Measurements from ENCODE around the gene ZBTB46.

The ZBTB46 gene

DNA sequence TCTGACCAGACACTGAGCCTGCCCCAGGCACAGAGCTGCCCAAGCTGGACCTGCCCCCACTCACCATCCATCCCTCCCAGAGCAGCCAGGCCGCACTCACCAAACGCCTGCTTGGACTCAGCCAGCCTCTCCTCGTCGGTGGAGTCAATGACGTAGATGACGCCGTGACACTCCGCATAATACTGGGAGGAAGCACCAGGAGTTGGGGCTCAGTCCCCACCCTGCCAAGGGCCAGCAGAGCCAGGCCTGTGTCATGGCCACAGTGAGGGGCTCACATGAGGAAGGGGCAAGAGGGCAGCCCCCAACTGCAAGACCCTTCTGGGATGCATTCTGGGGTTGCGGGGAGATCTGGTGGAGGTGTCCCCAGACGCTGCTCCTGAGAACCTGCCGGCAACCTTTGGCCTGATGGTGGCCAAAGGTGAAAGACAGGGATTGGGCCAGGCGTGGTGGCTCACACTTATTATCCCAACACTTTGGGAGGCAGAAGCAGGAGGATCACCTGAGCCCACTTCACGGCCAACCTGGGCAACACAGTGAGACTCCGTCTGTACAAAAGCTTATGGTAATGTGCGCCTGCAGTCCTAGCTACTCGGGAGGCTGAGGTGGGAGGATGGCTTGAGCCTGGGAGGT, 128.9 kb downstream of the ZBTB46 start:
- no peak for DNase-seq

DNA sequence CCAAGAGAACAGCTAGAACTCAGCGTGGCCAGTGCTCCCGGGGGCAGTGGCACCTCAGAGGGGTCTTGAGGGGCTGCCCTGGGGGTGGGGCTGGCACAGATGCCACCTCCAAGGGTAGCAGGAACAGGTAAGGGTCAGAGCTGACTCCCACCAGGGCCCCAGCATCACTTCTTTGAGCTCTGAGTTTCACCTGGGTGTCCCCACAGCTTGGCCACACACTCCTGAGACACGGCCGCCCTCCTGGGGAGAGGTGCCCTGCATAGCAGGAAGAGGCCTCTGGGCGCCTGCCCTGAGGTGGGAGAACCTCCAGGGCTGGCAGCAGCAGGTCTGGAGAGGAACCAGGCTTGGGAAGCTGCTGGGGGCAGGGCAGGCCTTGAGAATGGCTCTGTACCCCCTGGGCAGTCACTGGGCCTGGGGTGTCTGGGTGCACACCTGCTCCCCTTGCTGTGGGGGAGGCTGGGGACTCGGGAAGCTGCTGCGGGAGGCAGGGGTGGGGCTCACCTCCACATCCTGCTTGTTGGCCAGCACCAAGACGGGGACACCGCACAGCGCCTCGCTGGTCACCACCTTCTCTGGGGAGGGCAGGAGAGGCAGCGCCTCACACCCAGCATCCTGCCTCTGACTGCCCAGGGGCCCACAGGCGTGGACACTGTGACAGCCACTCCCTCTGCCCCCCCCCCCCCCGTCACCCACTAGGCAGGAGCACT, 129.6 kb downstream of the ZBTB46 start:
- DNase-seq, result no peak

DNA sequence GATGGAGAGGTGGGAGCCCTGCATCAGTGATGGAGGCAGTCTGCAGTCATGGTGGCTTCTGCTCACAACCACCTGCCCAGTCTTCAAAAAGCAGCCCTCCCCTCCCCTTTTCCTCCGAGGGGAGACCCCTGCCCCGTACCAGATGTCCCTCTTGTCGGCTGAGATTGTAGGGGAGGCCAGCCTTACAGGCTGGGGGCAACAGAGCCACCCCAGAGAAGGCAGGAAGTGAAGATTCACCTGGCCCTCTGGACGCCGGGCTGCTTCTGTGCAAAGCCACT, 130.1 kb downstream of the ZBTB46 start:
- DNase-seq, result no peak

DNA sequence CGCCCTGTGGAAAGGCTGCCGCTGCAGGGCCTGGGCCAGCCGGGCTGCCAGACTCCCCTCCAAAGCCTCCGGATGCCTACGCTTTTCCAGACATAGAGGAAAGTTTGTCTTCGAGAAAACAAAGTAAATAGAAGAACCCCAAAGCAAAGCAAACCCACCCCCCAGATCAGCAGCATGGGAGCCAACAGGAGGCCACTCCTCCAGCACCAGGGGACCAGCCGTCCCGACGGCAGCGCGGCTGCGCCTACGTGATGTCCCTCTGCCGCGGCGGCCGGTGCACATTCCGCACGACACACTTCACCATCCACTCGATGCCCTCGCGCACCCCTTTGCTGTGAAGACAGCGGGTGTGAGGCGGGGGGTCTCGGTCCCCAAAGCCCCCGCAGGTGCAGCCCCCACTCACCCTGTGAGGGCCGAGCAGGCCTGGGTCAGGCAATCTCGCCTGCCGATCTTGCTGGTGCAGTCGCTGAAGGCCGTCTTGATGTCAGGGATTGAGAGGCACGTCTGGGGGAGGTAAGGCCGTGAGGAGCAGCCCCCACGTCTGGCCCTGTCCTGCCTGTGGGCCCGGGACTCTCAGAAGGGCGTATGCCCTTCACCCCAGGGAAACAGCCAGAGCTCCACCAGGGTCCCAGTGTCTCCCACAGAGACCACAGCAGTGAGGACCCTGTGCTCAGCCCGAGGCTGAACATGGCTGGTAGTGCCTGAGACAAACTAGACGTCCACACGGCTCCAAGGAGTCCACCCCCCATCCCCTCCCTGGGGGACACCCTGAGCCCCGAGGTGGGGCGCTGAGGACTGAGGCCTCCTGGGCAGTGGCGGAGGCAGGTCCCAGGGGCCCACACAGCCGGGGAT, 130.6 kb downstream of the ZBTB46 start:
- no peak for DNase-seq

DNA sequence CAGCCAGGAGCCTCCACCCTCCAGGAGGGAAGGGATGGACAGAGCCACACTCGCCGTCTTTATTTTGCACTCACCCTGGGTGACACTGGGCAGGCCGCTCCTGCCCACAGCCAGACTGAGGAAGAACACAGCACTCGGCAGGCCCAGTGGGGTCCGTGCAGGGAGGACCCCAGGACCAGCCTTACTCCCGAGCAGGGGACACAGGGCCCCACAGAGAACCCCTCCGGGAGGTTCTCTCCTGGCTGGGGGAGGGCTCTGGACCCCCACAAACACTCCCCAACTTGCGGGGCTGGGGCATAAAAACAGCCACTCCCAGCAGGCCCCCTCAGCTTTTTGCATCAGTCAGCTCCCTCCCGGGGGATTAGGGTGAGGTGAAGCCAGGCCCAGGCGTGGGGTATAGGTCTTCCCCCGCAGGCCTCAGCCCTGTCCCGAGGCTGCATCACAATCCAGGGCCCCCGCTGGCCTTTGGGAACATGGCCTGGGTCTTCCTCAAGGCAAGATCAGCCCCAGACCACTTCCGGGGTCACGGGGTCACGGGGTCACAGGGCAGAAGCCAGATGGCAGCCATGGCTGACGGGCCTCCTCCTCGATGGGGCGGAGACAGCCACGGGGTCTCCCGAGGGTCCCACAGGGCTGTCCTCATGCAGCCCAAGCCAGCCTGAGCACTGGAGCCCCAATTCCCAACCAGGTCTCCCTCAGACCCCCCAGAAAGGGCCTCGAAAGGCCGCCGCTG, 131.4 kb downstream of the ZBTB46 start:
- DNase-seq, result no peak

DNA sequence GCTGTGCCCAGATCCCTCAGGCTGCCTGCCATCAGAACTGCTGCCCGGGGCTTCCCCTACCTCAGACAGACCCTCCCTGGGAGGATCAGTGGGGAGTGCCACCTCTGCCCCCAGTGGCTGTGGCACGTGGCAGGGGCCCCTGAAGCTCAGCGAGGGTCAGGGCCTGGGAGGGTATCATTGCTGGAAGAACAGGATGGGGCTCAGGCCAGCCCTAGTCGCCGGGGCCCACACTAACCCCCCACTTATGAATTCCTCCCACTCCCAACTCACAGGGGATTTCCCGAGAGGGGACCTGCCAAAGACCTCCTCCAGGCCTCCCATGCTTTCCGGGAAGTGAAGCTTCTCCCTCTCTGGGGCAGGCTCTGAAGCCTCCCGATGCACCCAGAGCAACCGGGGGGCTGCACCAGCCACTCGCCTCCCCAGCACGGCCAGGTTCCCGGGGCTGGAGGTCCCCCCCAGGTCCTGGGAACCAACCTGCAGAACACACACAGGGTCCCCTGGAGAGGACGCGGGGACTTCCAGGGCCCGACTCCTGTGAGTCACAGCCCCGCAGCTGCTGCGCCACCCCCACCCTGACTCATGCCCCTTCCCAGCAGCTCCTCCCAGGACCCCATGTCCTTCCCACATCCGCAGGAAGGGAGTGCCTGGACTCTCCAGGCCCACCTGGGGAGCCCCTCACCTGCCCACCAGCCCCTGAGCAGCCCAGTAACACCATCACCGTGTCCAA, 132.2 kb downstream of the ZBTB46 start:
- DNase-seq, result no peak

DNA sequence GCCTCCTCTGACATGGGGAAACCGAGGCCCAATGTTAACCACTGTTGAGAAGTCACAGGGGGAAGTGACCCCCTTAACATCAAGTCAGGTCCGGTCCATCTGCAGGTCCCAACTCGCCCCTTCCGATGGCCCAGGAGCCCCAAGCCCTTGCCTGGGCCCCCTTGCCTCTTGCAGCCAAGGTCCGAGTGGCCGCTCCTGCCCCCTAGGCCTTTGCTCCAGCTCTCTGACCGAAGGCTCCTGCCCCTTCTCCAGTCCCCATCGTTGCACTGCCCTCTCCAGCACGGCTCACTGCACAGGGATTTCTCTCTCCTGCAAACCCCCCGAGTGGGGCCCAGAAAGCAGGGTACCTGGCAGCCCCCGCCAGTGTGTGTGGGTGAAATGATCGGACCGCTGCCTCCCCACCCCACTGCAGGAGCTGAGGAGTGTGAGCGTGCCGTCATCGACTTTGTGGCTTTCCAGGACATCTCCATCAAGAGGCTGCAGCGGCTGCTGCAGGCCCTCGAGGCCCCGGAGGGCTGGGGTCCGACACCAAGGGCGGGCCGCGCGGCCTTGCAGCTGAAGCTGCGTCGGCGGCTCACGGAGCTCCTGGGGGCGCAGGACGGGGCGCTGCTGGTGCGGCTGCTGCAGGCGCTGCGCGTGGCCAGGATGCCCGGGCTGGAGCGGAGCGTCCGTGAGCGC, 133.1 kb downstream of the ZBTB46 start:
- no peak for DNase-seq

DNA sequence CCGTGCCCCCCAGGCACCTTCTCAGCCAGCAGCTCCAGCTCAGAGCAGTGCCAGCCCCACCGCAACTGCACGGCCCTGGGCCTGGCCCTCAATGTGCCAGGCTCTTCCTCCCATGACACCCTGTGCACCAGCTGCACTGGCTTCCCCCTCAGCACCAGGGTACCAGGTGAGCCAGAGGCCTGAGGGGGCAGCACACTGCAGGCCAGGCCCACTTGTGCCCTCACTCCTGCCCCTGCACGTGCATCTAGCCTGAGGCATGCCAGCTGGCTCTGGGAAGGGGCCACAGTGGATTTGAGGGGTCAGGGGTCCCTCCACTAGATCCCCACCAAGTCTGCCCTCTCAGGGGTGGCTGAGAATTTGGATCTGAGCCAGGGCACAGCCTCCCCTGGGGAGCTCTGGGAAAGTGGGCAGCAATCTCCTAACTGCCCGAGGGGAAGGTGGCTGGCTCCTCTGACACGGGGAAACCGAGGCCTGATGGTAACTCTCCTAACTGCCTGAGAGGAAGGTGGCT, 133.7 kb downstream of the ZBTB46 start:
- no peak for DNase-seq

DNA sequence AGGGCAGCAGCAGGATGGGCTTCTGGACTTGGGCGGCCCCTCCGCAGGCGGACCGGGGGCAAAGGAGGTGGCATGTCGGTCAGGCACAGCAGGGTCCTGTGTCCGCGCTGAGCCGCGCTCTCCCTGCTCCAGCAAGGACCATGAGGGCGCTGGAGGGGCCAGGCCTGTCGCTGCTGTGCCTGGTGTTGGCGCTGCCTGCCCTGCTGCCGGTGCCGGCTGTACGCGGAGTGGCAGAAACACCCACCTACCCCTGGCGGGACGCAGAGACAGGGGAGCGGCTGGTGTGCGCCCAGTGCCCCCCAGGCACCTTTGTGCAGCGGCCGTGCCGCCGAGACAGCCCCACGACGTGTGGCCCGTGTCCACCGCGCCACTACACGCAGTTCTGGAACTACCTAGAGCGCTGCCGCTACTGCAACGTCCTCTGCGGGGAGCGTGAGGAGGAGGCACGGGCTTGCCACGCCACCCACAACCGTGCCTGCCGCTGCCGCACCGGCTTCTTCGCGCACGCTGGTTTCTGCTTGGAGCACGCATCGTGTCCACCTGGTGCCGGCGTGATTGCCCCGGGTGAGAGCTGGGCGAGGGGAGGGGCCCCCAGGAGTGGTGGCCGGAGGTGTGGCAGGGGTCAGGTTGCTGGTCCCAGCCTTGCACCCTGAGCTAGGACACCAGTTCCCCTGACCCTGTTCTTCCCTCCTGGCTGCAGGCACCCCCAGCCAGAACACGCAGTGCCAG, 134.3 kb downstream of the ZBTB46 start, which contains the start of gene TNFRSF6B:
TNFRSF6B (plus strand) TSS at position 25 of the 729 bp plus-strand sequence; CDS start at position 141, 116 bp downstream.
- DNase-seq, result peak in 1 of 4 experiments; percentile 20

DNA sequence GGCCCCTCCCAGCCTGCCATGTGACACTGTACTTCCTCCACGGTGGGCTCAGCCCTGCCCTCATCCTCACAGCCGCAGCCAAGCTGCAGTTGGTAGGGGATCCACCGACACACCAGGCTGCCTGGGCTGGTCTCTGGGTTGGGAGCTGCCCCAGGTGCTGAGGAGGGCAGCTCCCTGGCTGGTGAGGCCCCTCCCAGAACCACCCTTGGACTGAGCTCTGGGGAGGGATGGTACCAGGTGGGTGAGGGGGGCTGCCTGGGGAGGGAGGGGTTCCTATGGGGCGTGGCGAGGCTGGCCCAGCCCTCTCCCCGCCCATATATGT, 134.8 kb downstream of the ZBTB46 start:
- DNase-seq, result peak in 2 of 4 experiments; percentile 19 to 28

DNA sequence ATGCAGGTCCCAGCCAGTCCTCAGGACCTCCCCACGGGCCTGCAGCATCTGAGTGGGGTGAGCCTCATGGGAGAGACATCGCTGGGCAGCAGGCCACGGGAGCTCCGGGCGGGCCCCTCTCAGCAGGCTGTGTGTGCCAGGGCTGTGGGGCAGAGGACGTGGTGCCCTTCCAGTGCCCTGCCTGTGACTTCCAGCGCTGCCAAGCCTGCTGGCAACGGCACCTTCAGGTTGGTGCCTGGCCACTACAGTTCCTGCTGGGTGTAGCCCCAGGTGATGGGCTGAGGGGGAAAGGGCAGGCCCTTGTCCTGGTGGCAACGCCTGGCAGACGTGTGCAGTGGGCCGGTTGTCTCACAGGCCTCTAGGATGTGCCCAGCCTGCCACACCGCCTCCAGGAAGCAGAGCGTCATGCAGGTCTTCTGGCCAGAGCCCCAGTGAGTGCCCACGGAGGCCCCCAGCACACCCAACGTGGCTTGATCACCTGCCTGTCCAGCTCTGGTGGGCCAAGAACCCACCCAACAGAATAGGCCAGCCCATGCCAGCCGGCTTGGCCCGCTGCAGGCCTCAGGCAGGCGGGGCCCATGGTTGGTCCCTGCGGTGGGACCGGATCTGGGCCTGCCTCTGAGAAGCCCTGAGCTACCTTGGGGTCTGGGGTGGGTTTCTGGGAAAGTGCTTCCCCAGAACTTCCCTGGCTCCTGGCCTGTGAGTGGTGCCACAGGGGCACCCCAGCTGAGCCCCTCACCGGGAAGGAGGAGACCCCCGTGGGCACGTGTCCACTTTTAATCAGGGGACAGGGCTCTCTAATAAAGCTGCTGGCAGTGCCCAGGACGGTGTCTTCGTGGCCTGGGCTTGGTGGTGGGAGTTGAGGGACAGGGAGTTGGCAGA, 135.4 kb downstream of the ZBTB46 start:
- DNase-seq, result no peak

DNA sequence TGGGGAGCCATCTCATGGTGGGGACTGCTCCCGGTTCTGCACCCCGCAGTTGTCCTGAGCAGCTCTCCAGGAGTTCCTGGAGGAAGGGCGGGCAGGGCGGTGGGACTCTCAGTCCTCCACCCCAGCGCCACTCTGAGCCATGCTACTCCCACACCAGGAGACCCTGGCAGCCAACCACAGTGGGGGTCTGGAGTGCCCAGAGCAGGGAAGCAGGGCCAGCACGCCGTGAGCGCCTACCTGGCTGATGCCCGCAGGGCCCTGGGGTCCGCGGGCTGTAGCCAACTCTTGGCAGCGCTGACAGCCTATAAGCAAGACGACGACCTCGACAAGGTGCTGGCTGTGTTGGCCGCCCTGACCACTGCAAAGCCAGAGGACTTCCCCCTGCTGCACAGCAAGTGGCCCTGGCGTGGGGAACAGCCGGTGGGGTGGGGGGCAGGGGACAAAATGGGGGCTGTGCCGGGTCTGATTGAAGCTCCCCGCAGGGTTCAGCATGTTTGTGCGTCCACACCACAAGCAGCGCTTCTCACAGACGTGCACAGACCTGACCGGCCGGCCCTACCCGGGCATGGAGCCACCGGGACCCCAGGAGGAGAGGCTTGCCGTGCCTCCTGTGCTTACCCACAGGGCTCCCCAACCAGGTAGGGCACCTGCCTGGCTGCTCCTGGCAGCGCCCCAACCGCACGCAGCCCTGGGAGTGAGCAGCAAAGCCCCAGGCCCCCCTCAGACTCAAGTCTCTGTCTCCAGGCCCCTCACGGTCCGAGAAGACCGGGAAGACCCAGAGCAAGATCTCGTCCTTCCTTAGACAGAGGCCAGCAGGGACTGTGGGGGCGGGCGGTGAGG, 136.3 kb downstream of the ZBTB46 start:
- DNase-seq, result no peak

DNA sequence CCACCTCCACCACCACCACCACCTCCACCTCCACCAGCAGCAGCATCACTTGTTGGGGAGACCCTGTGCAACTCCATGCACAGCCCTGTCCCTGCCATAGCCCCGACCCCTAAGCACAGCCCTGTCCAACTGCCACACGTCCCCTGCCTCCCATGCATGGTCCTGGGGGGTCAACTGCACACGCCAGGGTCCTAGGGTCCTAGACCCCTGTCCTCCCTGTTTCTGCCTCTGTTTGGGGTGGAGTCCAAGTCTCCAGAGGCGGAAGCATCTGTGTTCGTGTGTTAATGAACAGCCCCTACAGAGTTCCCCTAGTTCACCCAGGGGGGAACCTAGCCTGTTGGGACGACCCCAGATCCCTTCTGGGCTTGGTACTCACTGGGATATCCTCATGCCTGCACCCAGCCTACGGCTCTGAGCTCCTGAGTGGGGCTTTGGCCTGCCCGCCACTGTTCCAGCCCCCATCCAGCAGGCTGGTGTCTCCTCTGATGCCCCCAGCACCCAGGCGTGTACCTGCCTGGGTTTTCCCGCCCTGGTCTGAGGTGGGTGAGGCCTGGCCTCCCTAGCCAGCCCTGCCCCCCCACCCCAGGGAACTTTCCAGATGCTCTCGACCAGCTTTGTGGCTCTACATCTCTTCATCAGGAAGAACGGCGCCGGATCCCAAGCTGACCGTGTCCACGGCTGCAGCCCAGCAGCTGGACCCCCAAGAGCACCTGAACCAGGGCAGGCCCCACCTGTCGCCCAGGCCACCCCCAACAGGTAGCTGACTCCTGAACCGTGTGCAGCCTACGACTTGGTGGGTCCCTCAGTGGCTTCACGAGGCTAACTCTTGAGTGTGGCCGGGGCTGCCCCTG, 137.1 kb downstream of the ZBTB46 start:
- DNase-seq, result no peak
